ENCODE results near the gene SSTR5.

The SSTR5 gene

DNA sequence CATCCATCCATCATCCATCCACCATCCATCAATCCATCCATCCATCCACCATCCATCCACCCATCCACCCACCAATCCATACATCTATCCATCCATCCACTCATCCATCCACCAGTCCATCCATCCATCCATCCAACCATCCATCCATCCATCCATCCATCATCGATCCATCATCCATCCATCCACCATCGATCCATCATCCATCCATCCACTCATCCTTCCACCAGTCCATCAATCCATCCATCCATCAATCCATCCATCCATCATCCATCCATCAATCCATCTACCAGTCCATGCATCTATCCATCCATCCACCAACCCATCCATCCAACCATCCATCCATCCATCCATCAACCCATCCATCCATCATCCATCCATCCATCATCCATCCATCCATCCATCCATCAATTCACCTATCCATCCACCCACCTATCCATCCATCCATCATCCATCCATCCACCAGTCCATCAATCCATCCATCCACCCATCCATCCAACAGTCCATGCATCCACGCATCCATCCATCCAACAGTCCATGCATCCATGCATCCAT, 39.3 kb upstream of the SSTR5 start:
- Histone ChIP-seq H3K36me3 (ENCODE audit: insufficient read depth, low read length) (no peaks in the 10 kb centered on the region), H3K9me3 (ENCODE audit: low read length) (peaks cover 4% of the 10 kb centered on the region), H2AFZ (ENCODE audit: low read depth, low read length) (no peak overlapping the region), H3K4me3 (ENCODE audit: low read length) (no peak overlapping the region), H3K27me3 (ENCODE audit: insufficient read depth, low read length) (peaks cover 8% of the 10 kb centered on the region), H3K4me1 (ENCODE audit: insufficient read depth, low read length) (no peaks in the 10 kb centered on the region)

DNA sequence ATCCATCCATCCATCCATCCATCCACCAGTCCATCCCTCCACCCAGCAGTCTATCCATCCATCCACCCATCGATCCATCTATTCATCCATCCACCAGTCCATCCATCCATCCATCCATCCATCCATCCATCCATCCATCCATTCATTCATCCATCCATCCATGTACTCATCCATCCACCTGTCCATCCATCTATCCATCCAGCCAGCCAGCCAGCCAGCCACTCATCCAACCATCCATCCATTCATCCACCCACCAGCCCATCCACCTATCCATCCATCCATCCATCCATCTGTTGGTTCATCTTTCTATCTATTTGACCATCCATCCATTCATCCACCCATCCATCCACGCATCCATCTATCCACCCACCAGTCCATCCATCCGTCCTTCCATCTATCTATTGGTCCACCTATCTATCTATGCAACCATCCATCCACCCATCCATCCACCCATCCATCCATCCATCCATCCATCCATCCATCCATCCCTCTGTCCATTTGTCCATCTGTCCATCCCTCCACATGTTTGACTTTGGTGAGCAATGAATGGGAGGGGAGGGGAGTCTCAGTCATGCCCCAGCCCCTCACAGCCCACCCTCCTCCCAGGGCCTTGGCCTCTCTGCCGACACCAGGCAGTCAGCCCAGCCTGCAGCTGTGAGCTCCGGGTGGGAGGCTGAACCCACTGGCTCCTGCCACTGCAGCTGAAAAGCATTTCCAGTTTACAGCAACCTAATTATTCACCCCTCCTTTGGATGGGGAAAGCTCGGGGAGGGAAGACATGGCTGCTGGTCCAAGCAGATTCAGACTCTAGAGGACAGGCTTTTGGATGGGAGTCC, 38.1 kb upstream of the SSTR5 start:
- Histone ChIP-seq H3K9me3 (ENCODE audit: low read length) (peaks cover 4% of the 10 kb centered on the region), H3K4me1 (ENCODE audit: insufficient read depth, low read length) (no peaks in the 10 kb centered on the region), H3K36me3 (ENCODE audit: insufficient read depth, low read length) (no peaks in the 10 kb centered on the region), H3K4me3 (ENCODE audit: low read length) (no peak overlapping the region), H3K27me3 (ENCODE audit: insufficient read depth, low read length) (no peaks in the 10 kb centered on the region), H2AFZ (ENCODE audit: low read depth, low read length) (no peak overlapping the region)

DNA sequence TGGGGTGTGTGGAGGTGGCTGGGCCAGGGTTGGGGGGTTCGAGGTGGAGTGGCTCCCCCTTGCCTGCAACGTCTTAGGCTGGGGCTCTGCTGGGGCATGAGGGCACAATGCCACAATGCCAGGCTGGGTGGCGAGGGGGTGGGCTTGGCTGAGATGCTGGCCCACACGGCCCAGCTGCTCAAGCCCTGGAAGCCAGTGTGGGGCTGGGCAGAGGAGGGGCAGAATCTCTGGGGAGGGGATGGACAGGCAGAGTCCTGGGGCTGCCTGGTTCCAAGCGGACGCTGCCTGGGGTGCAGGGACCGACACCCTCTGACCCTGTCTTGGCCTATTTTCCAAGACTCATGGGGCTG, 37.5 kb upstream of the SSTR5 start:
- no peak overlapping the region for H2AFZ ChIP-seq (ENCODE audit: low read depth, low read length)

DNA sequence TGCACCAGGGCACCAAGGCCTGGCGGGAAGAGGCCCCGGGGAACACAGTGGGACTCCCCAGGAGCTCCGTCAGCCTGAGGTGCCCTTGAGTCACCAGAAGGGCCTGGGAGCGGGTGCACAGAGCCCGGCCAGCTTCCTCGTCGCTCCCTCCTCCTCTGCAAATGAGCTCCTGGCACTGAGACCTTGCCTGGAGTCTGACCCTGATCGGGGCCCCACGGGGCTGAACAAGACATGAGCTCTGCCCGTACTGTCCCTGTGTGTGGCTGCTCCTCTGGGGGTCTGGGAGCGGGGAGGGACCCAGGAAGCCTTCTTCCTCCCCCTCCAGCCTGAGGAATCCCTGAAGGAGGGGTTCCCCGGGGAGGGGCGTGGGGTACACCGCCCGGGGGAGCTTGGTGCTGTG, 36.4 kb upstream of the SSTR5 start:
- no peaks in the 10 kb centered on the region for H3K4me1 ChIP-seq (ENCODE audit: insufficient read depth, low read length)
- no peaks in the 10 kb centered on the region for H3K36me3 ChIP-seq (ENCODE audit: insufficient read depth, low read length)
- peaks cover 4% of the 10 kb centered on the region for H3K9me3 ChIP-seq (ENCODE audit: low read length)
- H3K4me3 ChIP-seq (ENCODE audit: low read length): no peak overlapping the region
- H3K27me3 ChIP-seq (ENCODE audit: insufficient read depth, low read length): no peaks in the 10 kb centered on the region
- no peak overlapping the region for H2AFZ ChIP-seq (ENCODE audit: low read depth, low read length)

More for the DNA sequence above, 37.5 kb upstream of the SSTR5 start:
- H3K4me3 ChIP-seq (ENCODE audit: low read length): no peak overlapping the region
- no peaks in the 10 kb centered on the region for H3K27me3 ChIP-seq (ENCODE audit: insufficient read depth, low read length)
- H3K4me1 ChIP-seq (ENCODE audit: insufficient read depth, low read length): no peaks in the 10 kb centered on the region
- peaks cover 4% of the 10 kb centered on the region for H3K9me3 ChIP-seq (ENCODE audit: low read length)
- H3K36me3 ChIP-seq (ENCODE audit: insufficient read depth, low read length): no peaks in the 10 kb centered on the region

DNA sequence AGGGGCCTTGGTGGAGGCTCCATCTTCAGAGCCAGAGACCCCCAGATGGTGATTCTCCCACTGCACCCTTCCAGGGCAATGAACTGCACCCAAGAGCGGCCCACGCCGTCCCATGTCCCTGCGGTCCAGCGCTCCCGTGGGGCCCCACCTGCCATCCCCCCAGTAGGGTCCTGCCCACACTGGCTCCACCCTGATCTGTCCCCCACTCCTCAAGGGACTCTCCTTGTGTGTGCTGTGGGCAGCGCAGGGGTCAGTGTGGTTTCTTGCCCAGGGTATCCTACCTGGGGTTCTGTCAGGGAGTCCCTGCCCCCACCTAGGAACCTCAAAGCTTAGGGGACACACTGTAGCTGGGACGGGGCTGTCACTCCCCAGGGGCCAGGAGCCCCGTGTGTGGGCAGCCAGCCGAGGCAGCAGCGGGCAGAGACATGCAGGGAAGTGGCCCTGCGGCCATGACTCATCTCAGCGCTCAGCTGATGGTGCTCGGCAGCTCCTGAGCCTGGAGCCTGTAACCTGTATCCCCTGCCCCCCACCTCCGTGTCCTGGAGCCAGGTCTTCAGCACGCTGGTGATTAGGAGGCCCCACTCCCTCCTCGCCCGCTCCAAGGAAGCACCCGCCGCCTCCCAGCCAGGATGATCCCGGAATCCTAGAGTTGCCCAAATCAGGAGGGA, 35.7 kb upstream of the SSTR5 start:
- Histone ChIP-seq H3K4me1 (ENCODE audit: insufficient read depth, low read length) (no peaks in the 10 kb centered on the region), H3K27me3 (ENCODE audit: insufficient read depth, low read length) (no peaks in the 10 kb centered on the region), H3K9me3 (ENCODE audit: low read length) (peaks cover 8% of the 10 kb centered on the region), H3K4me3 (ENCODE audit: low read length) (no peak overlapping the region), H2AFZ (ENCODE audit: low read depth, low read length) (no peak overlapping the region), H3K36me3 (ENCODE audit: insufficient read depth, low read length) (no peaks in the 10 kb centered on the region)

DNA sequence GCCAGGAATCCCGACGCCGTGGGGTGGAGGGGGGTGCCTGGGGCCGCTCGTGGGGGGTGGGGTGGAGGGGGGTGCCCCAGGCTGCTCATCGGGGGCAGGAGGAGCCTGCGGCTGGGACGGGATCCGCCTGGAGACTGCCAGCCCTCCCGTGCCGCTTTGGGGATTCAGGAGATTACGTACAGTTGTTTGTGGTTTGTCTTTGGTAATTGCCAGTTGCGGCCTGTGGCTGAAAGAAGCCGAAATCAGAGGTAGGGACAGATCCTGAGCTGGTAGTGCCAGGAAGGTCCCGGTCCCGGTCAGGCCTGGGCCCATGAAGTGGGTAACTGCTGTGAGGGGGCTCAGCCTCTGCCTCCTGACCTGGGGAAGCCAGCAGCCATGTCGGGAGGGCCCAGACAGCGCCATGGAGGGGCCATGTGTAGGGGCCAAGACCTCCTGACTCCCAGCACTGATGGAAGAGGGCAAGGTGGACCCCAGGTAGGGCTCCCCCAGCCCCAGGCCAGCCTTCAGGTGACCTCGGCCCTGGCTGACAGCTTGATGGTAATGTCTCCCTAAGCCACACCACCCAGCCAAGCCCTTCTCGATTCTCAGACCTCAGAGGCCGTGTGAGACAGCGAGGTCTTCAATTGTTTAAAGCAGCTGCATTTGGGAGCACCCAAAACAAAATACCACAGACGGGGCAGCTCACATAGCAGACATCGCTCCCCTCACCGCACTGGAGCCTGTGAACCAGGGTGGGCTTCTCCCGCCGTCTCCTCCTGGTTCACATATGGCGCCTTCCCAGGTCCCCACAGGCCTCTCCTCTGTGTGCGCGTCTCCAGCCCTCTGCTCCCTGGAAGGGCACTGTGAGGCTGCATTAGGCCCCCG, 34.9 kb upstream of the SSTR5 start:
- Histone ChIP-seq H3K27me3 (ENCODE audit: insufficient read depth, low read length) (no peaks in the 10 kb centered on the region), H3K36me3 (ENCODE audit: insufficient read depth, low read length) (no peaks in the 10 kb centered on the region), H3K9me3 (ENCODE audit: low read length) (peaks cover 15% of the 10 kb centered on the region), H2AFZ (ENCODE audit: low read depth, low read length) (no peak overlapping the region), H3K4me3 (ENCODE audit: low read length) (no peak overlapping the region), H3K4me1 (ENCODE audit: insufficient read depth, low read length) (no peaks in the 10 kb centered on the region)

DNA sequence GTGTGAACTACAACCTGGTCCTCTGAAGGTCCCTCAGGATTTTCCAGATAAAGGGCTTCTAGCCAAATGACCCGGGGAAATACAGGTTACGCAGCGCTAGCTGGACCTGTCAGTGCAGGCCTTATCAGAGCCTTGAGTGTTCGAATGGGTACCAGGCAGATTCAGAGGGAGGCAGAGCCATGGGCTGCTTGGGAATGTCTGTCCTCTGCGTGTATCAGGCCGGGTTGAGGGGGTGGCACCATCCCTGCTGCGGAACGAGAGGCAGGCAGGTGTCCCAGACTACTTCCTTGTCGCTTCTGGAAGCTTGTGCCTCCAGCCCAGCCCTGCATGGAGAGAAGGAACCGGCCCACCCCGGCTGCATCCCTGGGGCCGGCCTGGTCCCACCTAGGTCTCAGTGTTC, 33.6 kb upstream of the SSTR5 start:
- Histone ChIP-seq H3K4me3 (ENCODE audit: low read length) (no peak overlapping the region), H3K9me3 (ENCODE audit: low read length) (peaks cover 15% of the 10 kb centered on the region), H3K4me1 (ENCODE audit: insufficient read depth, low read length) (no peaks in the 10 kb centered on the region), H3K27me3 (ENCODE audit: insufficient read depth, low read length) (no peaks in the 10 kb centered on the region), H2AFZ (ENCODE audit: low read depth, low read length) (no peak overlapping the region), H3K36me3 (ENCODE audit: insufficient read depth, low read length) (no peaks in the 10 kb centered on the region)

DNA sequence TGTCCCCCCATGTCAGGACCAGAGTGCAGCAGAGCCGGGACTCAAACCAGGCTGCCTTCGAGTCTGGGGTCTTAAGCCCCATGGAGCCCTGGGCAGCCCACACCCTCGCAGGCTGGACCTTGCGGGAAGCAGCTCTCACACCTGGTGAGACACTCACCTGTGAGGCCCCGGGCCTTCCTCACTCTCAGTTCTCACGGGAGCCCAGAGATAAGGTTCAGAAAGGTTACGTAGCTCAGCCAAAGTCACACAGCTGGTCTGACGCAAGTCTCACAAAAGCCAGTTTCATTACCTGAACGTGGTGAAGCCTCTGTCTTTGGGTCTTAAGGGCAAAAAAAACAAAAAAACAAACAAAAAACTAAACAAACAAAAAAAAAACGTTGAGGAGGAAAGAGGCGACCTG, 32.8 kb upstream of the SSTR5 start:
- no peaks in the 10 kb centered on the region for H3K4me1 ChIP-seq (ENCODE audit: insufficient read depth, low read length)
- H3K4me3 ChIP-seq (ENCODE audit: low read length): no peak overlapping the region
- H3K36me3 ChIP-seq (ENCODE audit: insufficient read depth, low read length): no peaks in the 10 kb centered on the region
- no peaks in the 10 kb centered on the region for H3K27me3 ChIP-seq (ENCODE audit: insufficient read depth, low read length)
- no peak overlapping the region for H2AFZ ChIP-seq (ENCODE audit: low read depth, low read length)
- peaks cover 15% of the 10 kb centered on the region for H3K9me3 ChIP-seq (ENCODE audit: low read length)

DNA sequence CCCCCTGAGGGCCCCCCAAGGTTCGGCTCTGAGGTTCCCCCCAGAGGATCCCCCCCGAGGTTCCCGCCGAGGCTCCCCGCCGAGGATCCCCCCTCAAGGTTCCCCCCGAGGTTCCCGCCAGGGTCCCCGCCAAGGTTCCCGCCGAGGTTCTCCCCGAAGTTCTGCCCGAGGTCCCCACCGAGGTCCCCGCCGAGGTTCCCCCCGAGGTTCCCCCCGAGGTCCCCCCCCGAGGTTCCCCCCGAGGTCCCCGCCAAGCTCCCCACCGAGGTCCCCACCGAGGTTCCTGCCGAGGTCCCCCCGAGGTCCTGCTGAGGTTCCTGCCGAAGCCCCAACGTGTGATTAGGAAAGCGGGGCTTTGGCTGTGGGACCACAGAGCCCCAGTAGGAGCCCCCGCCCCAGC, 32.2 kb upstream of the SSTR5 start:
- Histone ChIP-seq H3K27me3 (ENCODE audit: insufficient read depth, low read length) (no peaks in the 10 kb centered on the region), H3K4me3 (ENCODE audit: low read length) (no peak overlapping the region), H3K9me3 (ENCODE audit: low read length) (peaks cover 15% of the 10 kb centered on the region)

DNA sequence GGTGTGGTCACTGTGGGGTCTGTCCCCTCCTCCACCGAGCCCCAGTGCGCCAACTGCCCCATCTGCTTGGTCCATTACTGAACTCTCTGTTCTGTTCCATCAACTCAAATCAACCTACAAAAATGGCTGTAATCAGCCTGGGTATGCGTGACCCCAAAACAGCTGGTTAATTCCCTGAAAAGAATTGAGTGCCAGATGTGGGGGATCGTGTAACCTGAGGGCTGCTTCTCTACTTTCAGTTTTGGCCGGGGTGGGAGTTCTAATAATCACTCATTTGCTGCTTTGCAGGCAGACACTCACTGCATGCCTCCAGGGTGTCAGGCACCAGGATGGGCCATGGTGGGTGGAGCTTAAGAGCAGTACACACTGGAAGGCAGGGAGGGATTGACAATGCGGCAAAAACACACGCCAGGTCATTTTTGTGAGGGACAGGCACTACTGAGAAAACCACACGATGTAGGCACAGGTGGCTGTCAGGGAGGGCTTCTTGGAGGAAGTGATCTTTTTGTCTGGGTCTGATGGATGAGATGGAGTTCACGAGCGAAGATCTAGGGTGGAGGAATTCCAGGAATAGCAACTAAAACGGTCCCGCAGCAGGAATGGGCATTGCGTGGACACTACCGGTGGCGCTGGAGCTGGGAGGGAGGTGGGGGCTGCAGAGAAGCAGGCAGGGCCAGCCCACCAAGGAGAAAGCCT, 30.4 kb upstream of the SSTR5 start:
- H3K36me3 ChIP-seq (ENCODE audit: insufficient read depth, low read length): no peaks in the 10 kb centered on the region
- peaks cover 4% of the 10 kb centered on the region for H3K4me1 ChIP-seq (ENCODE audit: insufficient read depth, low read length)
- no peaks in the 10 kb centered on the region for H3K27me3 ChIP-seq (ENCODE audit: insufficient read depth, low read length)
- H2AFZ ChIP-seq (ENCODE audit: low read depth, low read length): no peak overlapping the region
- H3K9me3 ChIP-seq (ENCODE audit: low read length): peaks cover 15% of the 10 kb centered on the region
- H3K4me3 ChIP-seq (ENCODE audit: low read length): no peak overlapping the region

More for the DNA sequence above, 32.2 kb upstream of the SSTR5 start:
- Histone ChIP-seq H2AFZ (ENCODE audit: low read depth, low read length) (no peak overlapping the region), H3K4me1 (ENCODE audit: insufficient read depth, low read length) (peaks cover under 1% of the 10 kb centered on the region), H3K36me3 (ENCODE audit: insufficient read depth, low read length) (no peaks in the 10 kb centered on the region)

DNA sequence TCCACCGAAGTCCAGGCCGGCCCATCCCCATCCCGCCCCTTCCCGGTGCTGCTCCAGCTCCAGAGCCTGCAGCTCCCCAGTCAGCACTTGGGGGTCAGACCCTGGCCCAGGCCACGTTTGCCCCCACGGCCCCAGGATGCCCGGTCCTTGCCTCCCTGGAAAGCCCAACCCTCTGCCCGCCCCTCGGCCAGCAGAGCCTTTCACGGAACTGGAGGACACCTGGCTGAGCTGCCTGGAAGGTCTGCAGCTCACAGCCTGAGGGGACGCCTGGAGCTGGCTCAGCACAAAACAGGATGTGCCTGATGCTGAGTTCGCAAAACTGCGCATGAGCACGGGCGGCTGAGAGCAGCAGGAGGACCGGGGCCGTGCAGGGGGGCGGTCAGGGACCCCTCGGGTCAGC, 29.7 kb upstream of the SSTR5 start:
- H3K4me3 ChIP-seq (ENCODE audit: low read length): no peak overlapping the region

DNA sequence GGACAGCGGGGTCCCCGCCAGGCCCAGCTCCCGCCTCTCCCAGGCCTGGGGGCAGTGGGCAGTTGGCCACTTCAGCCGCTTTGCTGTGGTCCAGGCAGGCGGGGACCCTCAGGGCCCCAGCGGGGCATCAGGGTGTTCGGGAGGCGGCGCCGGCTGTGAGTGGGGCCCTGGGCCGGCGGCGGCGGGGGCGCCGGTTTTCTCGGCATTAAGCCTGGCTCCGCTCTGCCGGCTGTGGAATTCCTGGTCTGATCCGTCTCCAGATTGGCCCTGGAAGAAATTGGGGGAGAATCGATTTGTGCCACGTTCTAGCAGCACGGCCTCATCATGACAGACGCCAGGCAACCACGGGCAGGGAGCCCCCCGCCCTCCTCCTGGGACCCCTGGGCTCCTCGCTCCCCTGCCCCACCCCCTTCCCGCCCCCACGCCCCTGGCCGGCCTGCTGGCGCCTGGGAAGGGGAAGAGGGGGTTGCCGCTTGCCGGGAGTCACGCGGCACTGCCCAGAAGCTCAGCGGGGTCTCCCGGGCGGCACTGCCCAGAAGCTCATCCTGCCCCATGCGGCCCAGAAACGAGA, 28.6 kb upstream of the SSTR5 start:
- H3K36me3 ChIP-seq (ENCODE audit: insufficient read depth, low read length): no peaks in the 10 kb centered on the region
- H3K27me3 ChIP-seq (ENCODE audit: insufficient read depth, low read length): no peaks in the 10 kb centered on the region
- H3K4me3 ChIP-seq (ENCODE audit: low read length): no peak overlapping the region
- H3K9me3 ChIP-seq (ENCODE audit: low read length): peaks cover 15% of the 10 kb centered on the region
- peaks cover 11% of the 10 kb centered on the region for H3K4me1 ChIP-seq (ENCODE audit: insufficient read depth, low read length)
- no peak overlapping the region for H2AFZ ChIP-seq (ENCODE audit: low read depth, low read length)

More for the DNA sequence above, 29.7 kb upstream of the SSTR5 start:
- H3K27me3 ChIP-seq (ENCODE audit: insufficient read depth, low read length): no peaks in the 10 kb centered on the region
- no peaks in the 10 kb centered on the region for H3K36me3 ChIP-seq (ENCODE audit: insufficient read depth, low read length)
- no peak overlapping the region for H2AFZ ChIP-seq (ENCODE audit: low read depth, low read length)
- H3K4me1 ChIP-seq (ENCODE audit: insufficient read depth, low read length): peaks cover 6% of the 10 kb centered on the region
- peaks cover 15% of the 10 kb centered on the region for H3K9me3 ChIP-seq (ENCODE audit: low read length)
